Measurements from ENCODE around the gene FOXO1.

Gene FOXO1

DNA sequence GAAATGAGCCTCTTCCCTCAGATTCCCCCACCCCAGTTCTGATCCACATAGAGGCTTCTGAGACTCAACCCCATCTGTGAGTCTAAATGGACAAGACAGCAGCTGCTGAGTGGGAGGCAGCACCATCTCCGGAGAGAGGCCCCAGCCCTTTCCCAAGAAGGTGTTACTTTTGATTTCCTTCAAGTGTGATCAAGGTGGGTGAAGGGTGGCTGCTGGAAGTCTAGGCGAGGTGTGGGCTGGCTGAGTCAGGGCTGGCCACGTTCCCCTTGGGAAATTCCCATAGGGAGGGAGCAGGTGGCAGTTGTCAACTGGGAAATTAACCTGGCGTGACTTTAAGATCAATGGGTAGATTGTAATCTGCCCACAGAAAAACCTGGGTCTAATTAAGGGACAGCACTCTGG lies 148.0 kb downstream of the FOXO1 start:
- DNase-seq (ENCODE audit: low read depth) = no peak
- H3K4me3 ChIP-seq (ENCODE audit: low read depth, low read length) = no peak overlapping the region
- in situ Hi-C loops (cut with HindIII; ENCODE audit: low sequenced_read_pairs) = no loop called here
- TF ChIP-seq, protein P1, sequence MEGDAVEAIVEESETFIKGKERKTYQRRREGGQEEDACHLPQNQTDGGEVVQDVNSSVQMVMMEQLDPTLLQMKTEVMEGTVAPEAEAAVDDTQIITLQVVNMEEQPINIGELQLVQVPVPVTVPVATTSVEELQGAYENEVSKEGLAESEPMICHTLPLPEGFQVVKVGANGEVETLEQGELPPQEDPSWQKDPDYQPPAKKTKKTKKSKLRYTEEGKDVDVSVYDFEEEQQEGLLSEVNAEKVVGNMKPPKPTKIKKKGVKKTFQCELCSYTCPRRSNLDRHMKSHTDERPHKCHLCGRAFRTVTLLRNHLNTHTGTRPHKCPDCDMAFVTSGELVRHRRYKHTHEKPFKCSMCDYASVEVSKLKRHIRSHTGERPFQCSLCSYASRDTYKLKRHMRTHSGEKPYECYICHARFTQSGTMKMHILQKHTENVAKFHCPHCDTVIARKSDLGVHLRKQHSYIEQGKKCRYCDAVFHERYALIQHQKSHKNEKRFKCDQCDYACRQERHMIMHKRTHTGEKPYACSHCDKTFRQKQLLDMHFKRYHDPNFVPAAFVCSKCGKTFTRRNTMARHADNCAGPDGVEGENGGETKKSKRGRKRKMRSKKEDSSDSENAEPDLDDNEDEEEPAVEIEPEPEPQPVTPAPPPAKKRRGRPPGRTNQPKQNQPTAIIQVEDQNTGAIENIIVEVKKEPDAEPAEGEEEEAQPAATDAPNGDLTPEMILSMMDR (IDR thresholded peaks at IDR 0.05; ENCODE audit: low read depth, low read length, missing control alignments) = no peak

GRCh38 chr13:40517486-40518480 lies 148.7 kb downstream of the FOXO1 start:
- no peak for DNase-seq (ENCODE audit: low read depth)
- in situ Hi-C loops (cut with HindIII; ENCODE audit: low sequenced_read_pairs) = no loop called here
- TF ChIP-seq, protein P1 (IDR thresholded peaks at IDR 0.05; ENCODE audit: low read depth, low read length, missing control alignments) = no peak
- no peak overlapping the region for H3K4me3 ChIP-seq (ENCODE audit: low read depth, low read length)

DNA sequence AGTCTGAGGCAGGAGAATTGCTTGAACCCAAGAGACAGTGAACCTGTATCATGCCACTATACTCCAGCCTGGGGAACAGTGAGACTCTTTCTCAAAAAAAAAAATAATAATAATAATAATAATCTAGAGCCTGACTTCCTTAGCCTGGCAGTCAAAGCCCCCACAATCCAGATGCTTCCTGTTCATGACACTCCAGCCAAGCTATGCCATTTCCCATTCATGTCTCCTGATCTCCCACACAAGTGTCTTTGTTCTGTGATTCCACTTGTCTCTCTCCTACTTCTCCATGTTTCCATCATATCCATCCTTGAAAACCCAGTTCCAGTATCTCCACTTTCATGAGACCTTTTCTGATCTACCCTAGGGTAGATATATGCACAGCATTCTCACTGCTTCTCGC lies 150.7 kb downstream of the FOXO1 start:
- no peak for DNase-seq (ENCODE audit: low read depth)
- TF ChIP-seq, protein P1 (IDR thresholded peaks at IDR 0.05; ENCODE audit: low read depth, low read length, missing control alignments) = no peak
- in situ Hi-C loops (cut with HindIII; ENCODE audit: low sequenced_read_pairs) = no loop called here
- no peak overlapping the region for H3K4me3 ChIP-seq (ENCODE audit: low read depth, low read length)

DNA sequence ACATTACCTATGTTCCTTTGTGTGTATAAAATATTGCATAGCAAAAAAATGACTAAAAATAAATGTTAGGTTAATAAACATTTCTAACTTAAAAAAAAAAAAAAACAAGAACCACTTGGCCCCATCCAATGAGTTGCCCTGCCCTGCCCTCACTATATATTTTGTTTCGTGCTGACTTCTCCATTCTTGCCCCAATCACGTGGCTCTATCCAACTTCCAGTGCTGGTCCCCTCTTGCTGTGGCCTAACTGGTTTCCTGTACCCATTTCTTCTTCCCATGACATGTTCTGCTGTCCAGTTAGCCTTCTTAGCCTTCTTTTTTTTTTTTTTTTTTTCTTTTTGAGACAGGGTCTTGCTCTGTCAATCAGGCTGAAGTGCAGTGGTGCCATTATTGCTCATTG lies 151.6 kb downstream of the FOXO1 start:
- no peak for DNase-seq (ENCODE audit: low read depth)
- in situ Hi-C loops (cut with HindIII; ENCODE audit: low sequenced_read_pairs) = no loop called here
- TF ChIP-seq, protein P1 (IDR thresholded peaks at IDR 0.05; ENCODE audit: low read depth, low read length, missing control alignments) = no peak
- no peak overlapping the region for H3K4me3 ChIP-seq (ENCODE audit: low read depth, low read length)

DNA sequence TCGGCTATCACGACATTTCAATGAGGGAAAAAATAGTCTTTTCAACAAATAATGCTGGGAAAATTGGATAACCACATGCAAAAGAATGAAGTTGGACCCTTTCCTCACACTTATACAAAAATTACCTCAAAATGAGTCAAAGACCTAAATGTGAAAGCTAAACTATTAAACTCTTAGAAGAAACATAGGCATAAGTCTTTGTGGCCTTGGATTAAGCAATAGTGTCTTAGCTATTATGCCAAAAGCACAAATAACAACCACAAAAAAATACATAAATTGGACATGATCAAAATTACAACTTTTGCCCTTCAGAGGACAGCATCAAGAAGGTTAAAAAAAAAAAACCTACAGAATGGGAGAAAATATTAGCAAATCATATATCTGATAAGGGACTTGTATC lies 156.6 kb downstream of the FOXO1 start:
- TF ChIP-seq, protein P1 (IDR thresholded peaks at IDR 0.05; ENCODE audit: low read depth, low read length, missing control alignments) = no peak
- H3K4me3 ChIP-seq (ENCODE audit: low read depth, low read length) = no peak overlapping the region
- in situ Hi-C loops (cut with HindIII; ENCODE audit: low sequenced_read_pairs) = no loop called here
- DNase-seq (ENCODE audit: low read depth) = no peak

- no peak overlapping the region for H3K4me3 ChIP-seq (ENCODE audit: low read depth, low read length)
- DNase-seq (ENCODE audit: low read depth) = no peak
- TF ChIP-seq, protein P1 (IDR thresholded peaks at IDR 0.05; ENCODE audit: low read depth, low read length, missing control alignments) = no peak
- in situ Hi-C loops (cut with HindIII; ENCODE audit: low sequenced_read_pairs) = no loop called here
Observed at GRCh38 chr13:40508767-40509342, 157.6 kb downstream of the FOXO1 start.

Data from astrocyte of the cerebellum (primary cell).